ENCODE results near the gene GALNTL6.

The GALNTL6 gene

GRCh38 chr4:172996571-172997216 lies 1183.5 kb downstream of the GALNTL6 start:
- no peak overlapping the region for H3K27ac ChIP-seq
- TF ChIP-seq CTCF (conservative IDR thresholded peaks at IDR 0.05) = no peak

GRCh38 chr4:172997217-172997609 lies 1184.0 kb downstream of the GALNTL6 start:
- TF ChIP-seq CTCF (conservative IDR thresholded peaks at IDR 0.05) = no peak
- H3K27ac ChIP-seq = no peak overlapping the region

DNA sequence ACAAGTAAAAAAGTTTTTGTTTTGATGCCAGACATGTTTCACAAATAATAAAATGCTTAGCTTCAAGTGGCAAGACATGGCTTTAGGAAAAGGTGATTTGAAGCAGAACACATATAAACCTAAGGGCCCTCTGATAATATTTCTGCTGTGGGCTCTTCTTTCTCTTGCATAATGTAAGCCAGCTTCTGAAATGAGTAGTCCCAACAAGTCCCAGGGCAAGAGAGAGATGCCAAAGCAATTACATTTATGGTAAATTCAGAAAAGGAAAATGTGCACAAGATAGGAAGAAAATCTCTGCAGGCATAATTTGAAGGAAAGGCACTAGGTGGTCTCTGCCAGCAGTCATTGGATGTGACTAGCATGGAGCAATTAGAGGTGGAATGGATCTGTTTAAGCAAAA lies 1184.7 kb downstream of the GALNTL6 start:
- TF ChIP-seq CTCF (conservative IDR thresholded peaks at IDR 0.05) = no peak
- no peak overlapping the region for H3K27ac ChIP-seq

GRCh38 chr4:172998527-172999469 lies 1185.6 kb downstream of the GALNTL6 start:
- no peak overlapping the region for H3K27ac ChIP-seq
- TF ChIP-seq CTCF (conservative IDR thresholded peaks at IDR 0.05) = no peak

- H3K27ac ChIP-seq = no peak overlapping the region
These were observed 1188.4 kb downstream of the GALNTL6 start for GRCh38 chr4:173001571-173001970.

DNA sequence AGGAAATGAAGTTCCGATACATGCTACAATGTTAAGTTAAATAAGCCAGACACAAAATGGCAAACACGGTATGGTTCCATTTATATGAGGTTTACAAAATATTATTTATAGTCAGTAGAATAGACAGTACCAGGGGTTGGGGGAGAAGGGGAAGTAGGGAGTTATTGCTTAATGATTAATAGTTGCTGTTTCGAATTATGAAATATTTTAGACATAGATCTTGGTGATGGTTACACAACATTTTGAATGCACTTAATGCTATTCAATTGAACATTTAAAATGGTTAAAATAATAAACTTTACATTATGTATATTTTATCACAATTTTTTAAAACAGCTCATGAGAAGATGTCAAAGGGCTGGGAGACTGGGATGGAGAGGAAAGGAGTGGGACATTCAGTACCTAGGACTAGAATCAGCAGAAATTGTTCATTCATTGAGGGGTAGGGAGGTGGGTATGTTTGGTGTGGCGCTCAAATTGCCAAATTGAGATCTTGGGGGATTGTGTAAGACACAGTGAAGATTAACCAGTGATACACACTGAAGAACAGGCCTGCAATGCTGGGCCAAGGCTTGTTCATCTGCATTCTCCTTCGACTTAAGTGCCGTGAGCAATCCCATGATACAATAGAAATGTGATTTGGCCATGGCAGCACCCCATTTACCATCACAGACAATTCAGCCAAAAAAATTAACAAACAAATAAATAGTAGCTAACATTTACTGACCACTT lies 1189.8 kb downstream of the GALNTL6 start:
- TF ChIP-seq CTCF (conservative IDR thresholded peaks at IDR 0.05) = no peak
- H3K27ac ChIP-seq = no peak overlapping the region

More at GRCh38 chr4:173001571-173001970, 1188.4 kb downstream of the GALNTL6 start:
- TF ChIP-seq CTCF (conservative IDR thresholded peaks at IDR 0.05) = no peak

Data from VCaP (cell line).